ENCODE data around the gene RBM12.

- peak; percentile 77 for TF ChIP-seq POLR2AphosphoS5 (IDR thresholded peaks at IDR 0.05; ENCODE audit: low read depth, low read length)
- no peak for TF ChIP-seq REST (IDR thresholded peaks at IDR 0.05; ENCODE audit: insufficient read depth in 1 of 2, low read depth in 2 of 2, low read length in 2 of 2)
Observed at GRCh38 chr20:35619196-35620095, 45.3 kb downstream of the RBM12 start.

Measured in PFSK-1 (cell line).